HepG2 (cell line): ENCODE measurements around the gene DLG4. TPM values are rescaled to one million over a fixed set of nuclear protein-coding genes. Genes with fewer than 3 reads are reported as not detected.

Experiments used
- AGO1 ChIP-seq: fragments of 200-400 bp; formaldehyde crosslinking; IDR thresholded peaks from 2 replicates; pipeline ENCODE4 v1.6.1; 2017; ENCODE audit warnings: mild to moderate bottlenecking, low read depth, low read length, moderate library complexity; ENCODE audit not compliant: poor library complexity, severe bottlenecking
- BHLHE40 ChIP-seq: IDR thresholded peaks from 2 replicates; pipeline ENCODE4 v1.6.1; 2011; ENCODE audit warnings: low read length, improper control_type of control experiment
- EEA1 ChIP-seq: sonication (generic); formaldehyde crosslinking; IDR thresholded peaks from 2 replicates; pipeline ENCODE4 v1.5.1; 2020; ENCODE audit warnings: mild to moderate bottlenecking, missing genetic modification reagents, borderline replicate concordance
- GLI4 ChIP-seq: sonication (generic); formaldehyde crosslinking; IDR thresholded peaks from 2 replicates; pipeline ENCODE4 v1.5.1; 2020; ENCODE audit warnings: missing genetic modification reagents, mild to moderate bottlenecking, moderate library complexity, borderline replicate concordance
- HCFC1 ChIP-seq: fragments of 150-350 bp; IDR thresholded peaks from 2 replicates; pipeline ENCODE4 v1.6.1; 2014; ENCODE audit warnings: low read depth, low read length
- HOXD1 ChIP-seq: sonication (generic); formaldehyde crosslinking; IDR thresholded peaks from 2 replicates; pipeline ENCODE4 v1.5.0; 2020; ENCODE audit warnings: missing genetic modification reagents
- JUN ChIP-seq: sonication (generic); formaldehyde crosslinking; IDR thresholded peaks from 2 replicates; pipeline ENCODE4 v1.4.0; 2020; ENCODE audit warnings: mild to moderate bottlenecking, missing genetic modification reagents
- KAT8 ChIP-seq: IDR thresholded peaks from 2 replicates; pipeline ENCODE4 v1.6.1; 2016; ENCODE audit warnings: missing genetic modification reagents, missing compliant biosample characterization
- PHF20 ChIP-seq: sonication (generic); formaldehyde crosslinking; IDR thresholded peaks from 2 replicates; pipeline ENCODE4 v1.5.0; 2020; ENCODE audit warnings: mild to moderate bottlenecking, missing genetic modification reagents
- PITX1 ChIP-seq: sonication (generic); formaldehyde crosslinking; IDR thresholded peaks from 2 replicates; pipeline ENCODE4 v1.5.1; 2020; ENCODE audit warnings: mild to moderate bottlenecking, missing genetic modification reagents
- TSC22D2 ChIP-seq: sonication (generic); formaldehyde crosslinking; IDR thresholded peaks from 2 replicates; pipeline ENCODE4 v1.5.1; 2020; ENCODE audit warnings: missing genetic modification reagents, mild to moderate bottlenecking, borderline replicate concordance
- ZMYM4 ChIP-seq: sonication (generic); formaldehyde crosslinking; IDR thresholded peaks from 2 replicates; pipeline ENCODE4 v1.8.1; 2023; ENCODE audit warnings: mild to moderate bottlenecking, missing genetic modification reagents
- ZNF282 ChIP-seq: fragments of 450-650 bp; IDR thresholded peaks from 2 replicates; pipeline ENCODE4 v1.6.1; 2018; ENCODE audit not compliant: partially characterized antibody
- ZNF572 ChIP-seq: sonication (generic); formaldehyde crosslinking; IDR thresholded peaks from 2 replicates; pipeline ENCODE4 v1.5.1; 2020; ENCODE audit warnings: mild to moderate bottlenecking, missing genetic modification reagents
- polyA plus RNA-seq, 8 experiments: library from polyadenylated mRNA; depleted of rRNA in 3 of 8; stranded (reverse) in 7 of 8; unstranded in 1 of 8; fragments of >200 nt; fragmentation: Illumina TruSeq in 4 of 8; extraction: Trizol in 4 of 8; gene quantifications; 2 replicates each; pipeline versions ENCODE4 v1.2.1 to v1.2.3, GENCODE V29; 2011 to 2016; ENCODE audit warnings: low read depth in 4 of 8, missing spikeins in 1 of 8, mixed read lengths in 1 of 8; ENCODE audit not compliant: insufficient read depth in 1 of 8
- total RNA-seq, 5 experiments: library from RNA; depleted of rRNA; stranded (reverse); fragments of >200 nt; fragmentation: Illumina TruSeq; extraction: Trizol; gene quantifications; 2 replicates each; pipeline ENCODE4 v1.2.3, GENCODE V29; 2016; ENCODE audit warnings: low read depth in 1 of 5
- TF ChIP-seq, protein P1 (sequence below): sonication (generic); formaldehyde crosslinking; IDR thresholded peaks from 2 replicates; pipeline ENCODE4 v1.5.1; 2020; ENCODE audit warnings: missing genetic modification reagents, mild to moderate bottlenecking, borderline replicate concordance
- TF ChIP-seq, protein P2 (sequence below): sonication (generic); formaldehyde crosslinking; IDR thresholded peaks from 2 replicates; pipeline ENCODE4 v1.4.0; 2020; ENCODE audit warnings: mild to moderate bottlenecking, missing genetic modification reagents
- TF ChIP-seq, protein P3 (sequence below): IDR thresholded peaks from 2 replicates; pipeline ENCODE4 v1.6.1; 2016; ENCODE audit warnings: low read depth, control low read depth
- TF ChIP-seq, protein P4 (sequence below): sonication (generic); formaldehyde crosslinking; conservative IDR thresholded peaks from 2 replicates; pipeline ENCODE4 v1.4.0; 2020; ENCODE audit warnings: missing genetic modification reagents
- TF ChIP-seq, protein P5 (sequence below): sonication (generic); formaldehyde crosslinking; IDR thresholded peaks from 2 replicates; pipeline ENCODE4 v1.5.1; 2020; ENCODE audit warnings: mild to moderate bottlenecking, moderate library complexity, missing genetic modification reagents

Gene DLG4
- total and polyA plus RNA-seq, 2 of the 13 experiments (the other 11 are each of a cell fraction or from before 2014, with no cell fraction given), result 0.71 to 4.3 TPM

DNA sequence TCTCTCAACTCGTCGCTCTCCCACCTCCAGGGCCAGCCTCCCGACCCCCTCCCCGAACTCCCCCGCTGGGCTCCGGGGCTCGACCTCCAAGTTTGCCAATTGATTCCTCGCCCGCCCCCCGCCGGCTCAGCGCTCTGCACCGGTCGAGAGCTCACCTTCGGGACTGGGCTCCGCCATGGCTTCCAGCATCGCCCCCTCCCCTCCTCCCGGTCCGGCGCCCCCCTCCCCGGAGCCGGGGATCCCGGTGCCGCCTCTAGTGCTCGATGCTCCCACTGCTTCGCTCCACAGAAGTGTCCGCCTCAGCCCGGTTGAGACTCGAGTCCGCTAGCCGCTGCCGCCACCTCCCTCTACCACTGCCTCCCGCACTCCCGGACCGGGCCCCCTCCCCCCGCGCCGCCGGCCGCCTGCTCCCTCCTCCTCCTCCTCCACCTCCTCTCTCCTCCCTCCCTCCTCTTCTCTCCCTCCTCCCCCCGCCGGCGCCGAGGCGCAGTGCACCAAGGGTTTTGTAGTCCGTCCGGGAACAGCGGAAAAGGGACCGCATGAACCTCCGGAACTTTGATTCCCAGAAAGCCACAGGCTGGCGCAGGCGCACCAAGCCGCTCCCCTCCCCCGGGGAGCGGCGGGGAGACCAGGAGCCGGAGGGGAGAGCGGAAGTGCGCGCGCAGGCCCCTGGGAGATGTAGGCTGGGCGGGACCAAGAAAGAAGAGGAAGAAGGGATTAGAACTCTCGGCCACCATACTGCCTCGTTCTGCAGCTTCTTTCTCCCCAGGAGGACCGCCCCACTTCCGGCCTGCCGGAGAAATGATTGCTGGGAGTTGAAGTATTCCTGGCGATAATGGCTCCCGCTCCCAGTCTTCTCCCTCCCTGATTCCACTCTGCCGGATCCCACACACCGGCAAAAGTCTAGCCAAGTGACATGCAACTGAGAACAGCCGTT is 19.7 kb upstream of the DLG4 start, which contains the start of gene PHF23 (continued):
- TF ChIP-seq TSC22D2 (CRISPR knock-in tag) (no peak), KAT8 (peak; percentile 78), AGO1 (peak; percentile 95), ZNF282 (no peak), HCFC1 (peak; percentile 92), JUN (CRISPR knock-in tag) (0 out of 2 replicates have a peak, but pooled peaks have one; percentile 37), EEA1 (CRISPR knock-in tag) (0 out of 2 replicates have a peak, but pooled peaks have one; percentile 41), BHLHE40 (0 out of 2 replicates have a peak, but pooled peaks have one; percentile 12), PHF20 (CRISPR knock-in tag) (0 out of 2 replicates have a peak, but pooled peaks have one; percentile 22), PITX1 (CRISPR knock-in tag) (peak; percentile 94), HOXD1 (CRISPR knock-in tag) (peak; percentile 15; the same call in 1 of the 2 replicates), GLI4 (CRISPR knock-in tag) (0 out of 2 replicates have a peak, but pooled peaks have one; percentile 52), ZNF572 (CRISPR knock-in tag) (0 out of 2 replicates have a peak, but pooled peaks have one; percentile 60), ZMYM4 (CRISPR knock-in tag) (peak; percentile 48; the same call in 1 of the 2 replicates)
- TF ChIP-seq, protein P1, sequence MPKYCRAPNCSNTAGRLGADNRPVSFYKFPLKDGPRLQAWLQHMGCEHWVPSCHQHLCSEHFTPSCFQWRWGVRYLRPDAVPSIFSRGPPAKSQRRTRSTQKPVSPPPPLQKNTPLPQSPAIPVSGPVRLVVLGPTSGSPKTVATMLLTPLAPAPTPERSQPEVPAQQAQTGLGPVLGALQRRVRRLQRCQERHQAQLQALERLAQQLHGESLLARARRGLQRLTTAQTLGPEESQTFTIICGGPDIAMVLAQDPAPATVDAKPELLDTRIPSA (CRISPR knock-in tag), result no peak
- TF ChIP-seq, protein P2, sequence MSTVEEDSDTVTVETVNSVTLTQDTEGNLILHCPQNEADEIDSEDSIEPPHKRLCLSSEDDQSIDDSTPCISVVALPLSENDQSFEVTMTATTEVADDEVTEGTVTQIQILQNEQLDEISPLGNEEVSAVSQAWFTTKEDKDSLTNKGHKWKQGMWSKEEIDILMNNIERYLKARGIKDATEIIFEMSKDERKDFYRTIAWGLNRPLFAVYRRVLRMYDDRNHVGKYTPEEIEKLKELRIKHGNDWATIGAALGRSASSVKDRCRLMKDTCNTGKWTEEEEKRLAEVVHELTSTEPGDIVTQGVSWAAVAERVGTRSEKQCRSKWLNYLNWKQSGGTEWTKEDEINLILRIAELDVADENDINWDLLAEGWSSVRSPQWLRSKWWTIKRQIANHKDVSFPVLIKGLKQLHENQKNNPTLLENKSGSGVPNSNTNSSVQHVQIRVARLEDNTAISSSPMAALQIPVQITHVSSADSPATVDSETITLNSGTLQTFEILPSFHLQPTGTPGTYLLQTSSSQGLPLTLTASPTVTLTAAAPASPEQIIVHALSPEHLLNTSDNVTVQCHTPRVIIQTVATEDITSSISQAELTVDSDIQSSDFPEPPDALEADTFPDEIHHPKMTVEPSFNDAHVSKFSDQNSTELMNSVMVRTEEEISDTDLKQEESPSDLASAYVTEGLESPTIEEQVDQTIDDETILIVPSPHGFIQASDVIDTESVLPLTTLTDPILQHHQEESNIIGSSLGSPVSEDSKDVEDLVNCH (CRISPR knock-in tag), result 0 out of 2 replicates have a peak, but pooled peaks have one; percentile 43
- TF ChIP-seq, protein P3, sequence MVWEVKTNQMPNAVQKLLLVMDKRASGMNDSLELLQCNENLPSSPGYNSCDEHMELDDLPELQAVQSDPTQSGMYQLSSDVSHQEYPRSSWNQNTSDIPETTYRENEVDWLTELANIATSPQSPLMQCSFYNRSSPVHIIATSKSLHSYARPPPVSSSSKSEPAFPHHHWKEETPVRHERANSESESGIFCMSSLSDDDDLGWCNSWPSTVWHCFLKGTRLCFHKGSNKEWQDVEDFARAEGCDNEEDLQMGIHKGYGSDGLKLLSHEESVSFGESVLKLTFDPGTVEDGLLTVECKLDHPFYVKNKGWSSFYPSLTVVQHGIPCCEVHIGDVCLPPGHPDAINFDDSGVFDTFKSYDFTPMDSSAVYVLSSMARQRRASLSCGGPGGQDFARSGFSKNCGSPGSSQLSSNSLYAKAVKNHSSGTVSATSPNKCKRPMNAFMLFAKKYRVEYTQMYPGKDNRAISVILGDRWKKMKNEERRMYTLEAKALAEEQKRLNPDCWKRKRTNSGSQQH (CRISPR knock-in tag), result peak; percentile 53
- TF ChIP-seq, protein P4, sequence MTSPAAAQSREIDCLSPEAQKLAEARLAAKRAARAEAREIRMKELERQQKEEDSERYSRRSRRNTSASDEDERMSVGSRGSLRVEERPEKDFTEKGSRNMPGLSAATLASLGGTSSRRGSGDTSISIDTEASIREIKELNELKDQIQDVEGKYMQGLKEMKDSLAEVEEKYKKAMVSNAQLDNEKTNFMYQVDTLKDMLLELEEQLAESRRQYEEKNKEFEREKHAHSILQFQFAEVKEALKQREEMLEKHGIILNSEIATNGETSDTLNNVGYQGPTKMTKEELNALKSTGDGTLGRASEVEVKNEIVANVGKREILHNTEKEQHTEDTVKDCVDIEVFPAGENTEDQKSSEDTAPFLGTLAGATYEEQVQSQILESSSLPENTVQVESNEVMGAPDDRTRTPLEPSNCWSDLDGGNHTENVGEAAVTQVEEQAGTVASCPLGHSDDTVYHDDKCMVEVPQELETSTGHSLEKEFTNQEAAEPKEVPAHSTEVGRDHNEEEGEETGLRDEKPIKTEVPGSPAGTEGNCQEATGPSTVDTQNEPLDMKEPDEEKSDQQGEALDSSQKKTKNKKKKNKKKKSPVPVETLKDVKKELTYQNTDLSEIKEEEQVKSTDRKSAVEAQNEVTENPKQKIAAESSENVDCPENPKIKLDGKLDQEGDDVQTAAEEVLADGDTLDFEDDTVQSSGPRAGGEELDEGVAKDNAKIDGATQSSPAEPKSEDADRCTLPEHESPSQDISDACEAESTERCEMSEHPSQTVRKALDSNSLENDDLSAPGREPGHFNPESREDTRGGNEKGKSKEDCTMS, result no peak
- TF ChIP-seq, protein P5, sequence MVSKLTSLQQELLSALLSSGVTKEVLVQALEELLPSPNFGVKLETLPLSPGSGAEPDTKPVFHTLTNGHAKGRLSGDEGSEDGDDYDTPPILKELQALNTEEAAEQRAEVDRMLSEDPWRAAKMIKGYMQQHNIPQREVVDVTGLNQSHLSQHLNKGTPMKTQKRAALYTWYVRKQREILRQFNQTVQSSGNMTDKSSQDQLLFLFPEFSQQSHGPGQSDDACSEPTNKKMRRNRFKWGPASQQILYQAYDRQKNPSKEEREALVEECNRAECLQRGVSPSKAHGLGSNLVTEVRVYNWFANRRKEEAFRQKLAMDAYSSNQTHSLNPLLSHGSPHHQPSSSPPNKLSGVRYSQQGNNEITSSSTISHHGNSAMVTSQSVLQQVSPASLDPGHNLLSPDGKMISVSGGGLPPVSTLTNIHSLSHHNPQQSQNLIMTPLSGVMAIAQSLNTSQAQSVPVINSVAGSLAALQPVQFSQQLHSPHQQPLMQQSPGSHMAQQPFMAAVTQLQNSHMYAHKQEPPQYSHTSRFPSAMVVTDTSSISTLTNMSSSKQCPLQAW, result peak; percentile 66
